ENCODE data around the gene ZNF653.

GRCh38 chr19:11510444-11510843 is 4.8 kb upstream of the ZNF653 start:
- TF ChIP-seq MAX (IDR thresholded peaks at IDR 0.05) (no peak), TAF1 (IDR thresholded peaks at IDR 0.05; ENCODE audit: low read depth, low read length) (no peak)
- TF ChIP-seq, protein P1, sequence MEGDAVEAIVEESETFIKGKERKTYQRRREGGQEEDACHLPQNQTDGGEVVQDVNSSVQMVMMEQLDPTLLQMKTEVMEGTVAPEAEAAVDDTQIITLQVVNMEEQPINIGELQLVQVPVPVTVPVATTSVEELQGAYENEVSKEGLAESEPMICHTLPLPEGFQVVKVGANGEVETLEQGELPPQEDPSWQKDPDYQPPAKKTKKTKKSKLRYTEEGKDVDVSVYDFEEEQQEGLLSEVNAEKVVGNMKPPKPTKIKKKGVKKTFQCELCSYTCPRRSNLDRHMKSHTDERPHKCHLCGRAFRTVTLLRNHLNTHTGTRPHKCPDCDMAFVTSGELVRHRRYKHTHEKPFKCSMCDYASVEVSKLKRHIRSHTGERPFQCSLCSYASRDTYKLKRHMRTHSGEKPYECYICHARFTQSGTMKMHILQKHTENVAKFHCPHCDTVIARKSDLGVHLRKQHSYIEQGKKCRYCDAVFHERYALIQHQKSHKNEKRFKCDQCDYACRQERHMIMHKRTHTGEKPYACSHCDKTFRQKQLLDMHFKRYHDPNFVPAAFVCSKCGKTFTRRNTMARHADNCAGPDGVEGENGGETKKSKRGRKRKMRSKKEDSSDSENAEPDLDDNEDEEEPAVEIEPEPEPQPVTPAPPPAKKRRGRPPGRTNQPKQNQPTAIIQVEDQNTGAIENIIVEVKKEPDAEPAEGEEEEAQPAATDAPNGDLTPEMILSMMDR (IDR thresholded peaks at IDR 0.05; ENCODE audit: control extremely low read depth in 1 of 3, insufficient read depth in 1 of 3, low read depth in 1 of 3, low read length in 3 of 3) = no peak
